B cell (primary cell): Measurements from ENCODE around the gene NPHP4. TPM values are rescaled to one million over a fixed set of nuclear protein-coding genes. Genes with fewer than 3 reads are reported as not detected.

Experiments used
- ATAC-seq: fragments of 200-7000 bp; cut with Tn5 transposase; one replicate; pipeline ENCODE4 v1.10.0; 2021; ENCODE audit warnings: low read depth, mild to moderate bottlenecking, moderate number of reproducible peaks, moderate library complexity
- CTCF ChIA-PET: fragments of 350-600 bp; sonication (Branson Sonifier 250); formaldehyde crosslinking; loops from one replicate; lab custom pipeline; 2021; ENCODE audit warnings: antibody characterized with exemption, inconsistent platforms; lab: Charles Lee
- POLR2A ChIA-PET: fragments of 350-600 bp; sonication (Branson Sonifier 250); formaldehyde crosslinking; loops from one replicate; lab custom pipeline; 2021; ENCODE audit warnings: antibody characterized with exemption; lab: Charles Lee
- DNase-seq: peaks from one replicate; pipeline ENCODE4 v3.0.0; 2013
- H2AFZ ChIP-seq: 2 replicates; pipeline ENCODE4 v1.6.1; 2012; ENCODE audit warnings: mild to moderate bottlenecking, low read depth, low read length; ENCODE audit not compliant: insufficient read depth, poor library complexity, severe bottlenecking
- H3K27ac ChIP-seq, 2 donors: 1 replicate in 1 of 2; 2 replicates in 1 of 2; pipeline ENCODE4 v1.5.1; 2012 to 2013; ENCODE audit warnings: low read length in 2 of 2, mild to moderate bottlenecking in 2 of 2, moderate library complexity in 1 of 2
- H3K27me3 ChIP-seq, 4 experiments: fragments of 200-600 bp in 1 of 4; sonication (generic) in 1 of 4; replicated peaks in 1 of 4; 1 replicate in 2 of 4; 2 replicates in 2 of 4; pipeline versions ENCODE4 v1.6.1 to v1.7.0; 2013 to 2016; ENCODE audit warnings: low read length in 3 of 4, mild to moderate bottlenecking in 2 of 4, mixed read lengths in 1 of 4, moderate library complexity in 1 of 4; ENCODE audit not compliant: insufficient read depth in 4 of 4, control insufficient read depth in 3 of 4; ENCODE audit errors: control extremely low read depth in 1 of 4
- H3K36me3 ChIP-seq, 2 experiments: replicated peaks in 1 of 2; 1 replicate in 1 of 2; 2 replicates in 1 of 2; pipeline versions ENCODE4 v1.6.1 to v1.7.1; 2013; ENCODE audit warnings: low read length in 1 of 2; ENCODE audit not compliant: insufficient read depth in 2 of 2, control insufficient read depth in 1 of 2; ENCODE audit errors: control extremely low read depth in 1 of 2, extremely low read depth in 1 of 2
- H3K4me1 ChIP-seq, 2 donors: fragments of 200-600 bp in 1 of 2; sonication (generic) in 1 of 2; 1 replicate in 1 of 2; 2 replicates in 1 of 2; pipeline versions ENCODE4 v1.5.1 to v1.6.1; 2013 to 2017; ENCODE audit warnings: low read length in 2 of 2; ENCODE audit not compliant: control insufficient read depth in 2 of 2, insufficient read depth in 2 of 2
- H3K4me2 ChIP-seq: replicated peaks from 2 replicates; pipeline ENCODE3; 2012; ENCODE audit warnings: mild to moderate bottlenecking, low read depth, low read length; ENCODE audit not compliant: poor library complexity, severe bottlenecking
- H3K4me3 ChIP-seq, 5 experiments: fragments of 200-600 bp in 1 of 5; sonication (generic) in 1 of 5; 1 replicate in 3 of 5; 2 replicates in 2 of 5; pipeline versions ENCODE4 v1.5.1 to v1.7.0; 2011 to 2016; ENCODE audit warnings: low read length in 4 of 5, mild to moderate bottlenecking in 4 of 5, low read depth in 2 of 5, control low read depth in 1 of 5, moderate library complexity in 1 of 5; ENCODE audit not compliant: insufficient read depth in 1 of 5; ENCODE audit errors: control extremely low read depth in 1 of 5, extremely low read depth in 1 of 5
- H3K79me2 ChIP-seq: fragments of 200-600 bp; sonication (generic); one replicate; pipeline ENCODE4 v1.6.0; 2016; ENCODE audit warnings: low read length; ENCODE audit not compliant: control insufficient read depth, insufficient read depth
- H3K9ac ChIP-seq: fragments of 200-600 bp; sonication (generic); 2 replicates; pipeline ENCODE4 v1.6.1; 2017; ENCODE audit warnings: mild to moderate bottlenecking, low read length, moderate library complexity
- H3K9me3 ChIP-seq, 3 donors: one replicate each; pipeline versions ENCODE4 v1.6.1 to v1.7.1; 2013; ENCODE audit warnings: low read length in 2 of 3; ENCODE audit not compliant: control insufficient read depth in 2 of 3, insufficient read depth in 1 of 3; ENCODE audit errors: control extremely low read depth in 1 of 3
- H4K20me1 ChIP-seq: 2 replicates; pipeline ENCODE4 v1.6.0; 2012; ENCODE audit warnings: mild to moderate bottlenecking, low read length; ENCODE audit not compliant: insufficient read depth, control insufficient read depth, poor library complexity, severe bottlenecking
- H3K27ac Mint-ChIP-seq: one replicate; pipeline ENCODE4 v1.8.0; 2021; ENCODE audit warnings: mixed read lengths
- H3K27me3 Mint-ChIP-seq: one replicate; pipeline ENCODE4 v1.8.0; 2021; ENCODE audit warnings: mixed read lengths
- H3K4me1 Mint-ChIP-seq: one replicate; pipeline ENCODE4 v1.8.0; 2021; ENCODE audit warnings: mixed read lengths
- H3K4me3 Mint-ChIP-seq: one replicate; pipeline ENCODE4 v1.8.0; 2021; ENCODE audit warnings: mixed read lengths
- H3K9me3 Mint-ChIP-seq: one replicate; pipeline ENCODE4 v1.8.0; 2022; ENCODE audit warnings: mixed read lengths; ENCODE audit not compliant: insufficient read depth
- CTCF ChIP-seq: fragments of 200-600 bp; IDR thresholded peaks from one replicate; pipeline ENCODE4 v1.8.0; 2022; ENCODE audit warnings: antibody characterized with exemption, mild to moderate bottlenecking
- EZH2 ChIP-seq: IDR thresholded peaks from 2 replicates; pipeline ENCODE4 v1.6.1; 2012; ENCODE audit warnings: borderline replicate concordance, low read depth, mild to moderate bottlenecking, moderate library complexity, low read length; ENCODE audit not compliant: insufficient read depth, poor library complexity, severe bottlenecking
- WGBS: methylation state at CpG from one replicate; pipeline ENCODE4 v1.1.5; 2013; ENCODE audit warnings: missing lambda C conversion rate; ENCODE audit not compliant: insufficient coverage; 5-methylcytosine and 5-hydroxymethylcytosine counted together
- intact Hi-C: fragments of 100-400 bp; cut with micrococcal nuclease; formaldehyde crosslinking; loops from one replicate; pipeline ENCODE4 v1.10.0; 2022
- polyA plus RNA-seq: library from polyadenylated mRNA; depleted of rRNA; stranded (reverse); fragments of >200 nt; gene quantifications from 2 replicates; pipeline ENCODE4 v1.2.3, GENCODE V29; 2012
- total RNA-seq, 2 donors: library from RNA; stranded (reverse); fragments of 120-200 nt in 1 of 2; gene quantifications; 1 replicate in 1 of 2; 2 replicates in 1 of 2; pipeline versions ENCODE4 v1.2.3 to v1.2.4, GENCODE V29; 2013 to 2022

The NPHP4 gene
- total and polyA plus RNA-seq, 2 donors (not counting 1 experiment from before 2014, with no cell fraction given): 6.5 to 14.8 TPM

GRCh38 chr1:5821540-5822176, 170.6 kb downstream of the NPHP4 start:
- ATAC-seq: no peak
- intact Hi-C loops: no loop called here
- H3K27ac Mint-ChIP-seq: no peak overlapping the region
- H3K9me3 Mint-ChIP-seq: no peaks in the 10 kb centered on the region
- Histone ChIP-seq H3K27me3 (no peaks in the 10 kb centered on the region), H3K27ac (no peak overlapping the region), H3K4me1 (no peaks in the 10 kb centered on the region), H2AFZ (no peak overlapping the region), H3K36me3 (no peaks in the 10 kb centered on the region), H3K4me2 (no peak overlapping the region), H3K9ac (no peak overlapping the region), H4K20me1 (no peaks in the 10 kb centered on the region), H3K79me2 (no peaks in the 10 kb centered on the region), H3K4me3 (no peak overlapping the region), H3K9me3 (peaks cover 0 to 12% (median 0%) of the 10 kb centered on the region in 3 donors)
- H3K27me3 Mint-ChIP-seq: peaks cover 13% of the 10 kb centered on the region
- POLR2A ChIA-PET: no interaction called here
- H3K4me1 Mint-ChIP-seq: no peaks in the 10 kb centered on the region
- H3K4me3 Mint-ChIP-seq: no peak overlapping the region
- DNase-seq: no peak
- TF ChIP-seq EZH2: no peak
- TF ChIP-seq CTCF: no peak
- CTCF ChIA-PET: no interaction called here
- 72% methylated on average over 11 of the region's 12 CpGs for whole genome bisulfite sequencing

- H3K27ac ChIP-seq: no peak overlapping the region
- H3K27me3 ChIP-seq: no peaks in the 10 kb centered on the region
- no peak overlapping the region for H3K4me3 ChIP-seq
- peaks cover 0 to 12% (median 0%) of the 10 kb centered on the region in 3 donors for H3K9me3 ChIP-seq
- no peaks in the 10 kb centered on the region for H3K9me3 Mint-ChIP-seq
- no peaks in the 10 kb centered on the region for H4K20me1 ChIP-seq
- no peaks in the 10 kb centered on the region for H3K79me2 ChIP-seq
- H3K4me2 ChIP-seq: no peak overlapping the region
- ChIA-PET POLR2A (no interaction called here), CTCF (no interaction called here)
- no peaks in the 10 kb centered on the region for H3K4me1 ChIP-seq
- TF ChIP-seq EZH2 (no peak), CTCF (no peak)
- H3K36me3 ChIP-seq: no peaks in the 10 kb centered on the region
- no peak overlapping the region for H3K4me3 Mint-ChIP-seq
- ATAC-seq: no peak
- H2AFZ ChIP-seq: no peak overlapping the region
- no peak overlapping the region for H3K27ac Mint-ChIP-seq
- DNase-seq: no peak
- H3K4me1 Mint-ChIP-seq: no peaks in the 10 kb centered on the region
- H3K9ac ChIP-seq: no peak overlapping the region
- intact Hi-C loops: no loop called here
- H3K27me3 Mint-ChIP-seq: peaks cover 14% of the 10 kb centered on the region
- WGBS: 95% methylated on average over 10 of the region's 10 CpGs
These were observed 172.2 kb downstream of the NPHP4 start for GRCh38 chr1:5820026-5820421.
